ENCODE data around the gene CAMSAP3.

The CAMSAP3 gene

DNA sequence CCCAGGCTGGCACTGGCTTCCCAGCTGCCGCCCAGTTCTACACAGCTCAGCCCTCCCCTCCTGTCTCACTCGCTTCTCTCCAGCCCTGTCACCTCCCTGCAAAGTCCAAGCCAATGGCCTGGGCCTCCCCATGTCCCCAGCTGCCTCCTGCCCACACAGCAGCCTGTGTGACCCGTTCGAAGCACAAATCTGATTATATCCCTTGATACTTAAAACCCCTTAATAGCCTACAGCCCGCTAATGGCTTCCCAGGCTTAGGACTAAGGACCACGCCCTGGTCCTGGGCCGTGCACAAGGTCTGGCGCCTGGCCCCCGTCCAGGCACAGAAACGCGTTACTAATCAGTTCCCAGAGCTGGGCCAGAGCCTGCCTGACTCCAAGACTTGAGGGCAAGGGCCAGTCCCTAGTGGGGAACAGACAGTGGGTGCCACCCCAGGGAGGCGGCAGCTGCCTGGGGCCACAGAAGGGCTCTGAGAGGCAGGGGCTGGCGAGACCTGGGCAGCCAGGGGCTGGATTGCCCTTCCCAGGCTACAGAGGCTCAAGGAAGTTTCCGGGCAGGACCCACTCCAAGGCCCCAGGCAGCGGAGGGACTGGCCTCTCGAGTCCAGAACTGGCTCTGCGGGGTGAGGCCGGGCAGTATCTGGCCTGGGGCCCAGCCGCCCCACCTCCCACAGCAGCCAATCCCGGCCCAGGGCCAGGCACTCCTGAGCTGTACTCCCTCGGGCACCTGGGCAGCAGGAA is 23.3 kb downstream of the CAMSAP3 start:
- in situ Hi-C loops (cut with HindIII; ENCODE audit: low sequenced_read_pairs) = no loop called here
- TF ChIP-seq, protein P1, sequence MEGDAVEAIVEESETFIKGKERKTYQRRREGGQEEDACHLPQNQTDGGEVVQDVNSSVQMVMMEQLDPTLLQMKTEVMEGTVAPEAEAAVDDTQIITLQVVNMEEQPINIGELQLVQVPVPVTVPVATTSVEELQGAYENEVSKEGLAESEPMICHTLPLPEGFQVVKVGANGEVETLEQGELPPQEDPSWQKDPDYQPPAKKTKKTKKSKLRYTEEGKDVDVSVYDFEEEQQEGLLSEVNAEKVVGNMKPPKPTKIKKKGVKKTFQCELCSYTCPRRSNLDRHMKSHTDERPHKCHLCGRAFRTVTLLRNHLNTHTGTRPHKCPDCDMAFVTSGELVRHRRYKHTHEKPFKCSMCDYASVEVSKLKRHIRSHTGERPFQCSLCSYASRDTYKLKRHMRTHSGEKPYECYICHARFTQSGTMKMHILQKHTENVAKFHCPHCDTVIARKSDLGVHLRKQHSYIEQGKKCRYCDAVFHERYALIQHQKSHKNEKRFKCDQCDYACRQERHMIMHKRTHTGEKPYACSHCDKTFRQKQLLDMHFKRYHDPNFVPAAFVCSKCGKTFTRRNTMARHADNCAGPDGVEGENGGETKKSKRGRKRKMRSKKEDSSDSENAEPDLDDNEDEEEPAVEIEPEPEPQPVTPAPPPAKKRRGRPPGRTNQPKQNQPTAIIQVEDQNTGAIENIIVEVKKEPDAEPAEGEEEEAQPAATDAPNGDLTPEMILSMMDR (IDR thresholded peaks at IDR 0.05; ENCODE audit: low read depth, low read length, missing control alignments) = no peak
- H3K4me3 ChIP-seq (ENCODE audit: low read depth, low read length) = no peak overlapping the region
- DNase-seq (ENCODE audit: low read depth) = no peak

DNA sequence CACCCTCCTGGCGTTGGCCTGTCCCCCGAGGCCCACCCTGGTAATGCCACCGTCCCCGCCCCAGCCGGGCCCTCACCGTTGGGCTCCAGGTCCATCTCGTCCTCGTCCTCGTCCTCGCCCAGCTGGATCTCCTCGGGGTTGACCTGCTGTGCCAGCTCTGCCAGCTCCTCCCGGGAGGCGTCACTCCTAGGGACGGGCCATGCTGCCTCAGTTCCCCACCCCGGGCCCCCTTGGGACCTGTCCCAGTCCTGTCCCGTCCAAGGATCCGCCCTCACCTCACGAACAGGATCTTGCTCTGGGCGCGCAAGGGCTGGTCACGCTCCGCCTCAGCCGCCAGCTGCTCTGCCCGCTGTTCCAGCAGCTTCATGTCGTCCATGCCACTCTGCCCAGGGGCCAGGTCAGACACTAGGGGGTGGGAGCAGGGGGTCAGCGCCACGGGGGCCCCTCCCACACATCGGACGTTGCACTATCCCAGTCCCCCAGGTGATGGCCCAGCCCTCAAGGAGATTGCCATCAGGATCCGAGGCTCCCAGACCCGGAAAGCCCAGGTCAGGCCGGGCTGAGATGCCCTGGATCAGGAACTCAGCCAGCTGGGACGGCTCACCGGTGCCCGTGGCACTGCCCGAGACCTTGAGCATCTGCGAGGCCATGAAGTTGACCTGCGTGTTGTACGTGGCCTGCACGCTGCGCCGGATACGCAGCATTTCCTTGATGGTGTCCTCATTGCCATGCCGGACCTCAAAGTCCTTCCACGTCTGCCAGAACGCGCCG is 24.2 kb downstream of the CAMSAP3 start:
- in situ Hi-C loops (cut with HindIII; ENCODE audit: low sequenced_read_pairs) = no loop called here
- no peak for DNase-seq (ENCODE audit: low read depth)
- TF ChIP-seq, protein P1 (IDR thresholded peaks at IDR 0.05; ENCODE audit: low read depth, low read length, missing control alignments) = no peak
- H3K4me3 ChIP-seq (ENCODE audit: low read depth, low read length) = no peak overlapping the region

DNA sequence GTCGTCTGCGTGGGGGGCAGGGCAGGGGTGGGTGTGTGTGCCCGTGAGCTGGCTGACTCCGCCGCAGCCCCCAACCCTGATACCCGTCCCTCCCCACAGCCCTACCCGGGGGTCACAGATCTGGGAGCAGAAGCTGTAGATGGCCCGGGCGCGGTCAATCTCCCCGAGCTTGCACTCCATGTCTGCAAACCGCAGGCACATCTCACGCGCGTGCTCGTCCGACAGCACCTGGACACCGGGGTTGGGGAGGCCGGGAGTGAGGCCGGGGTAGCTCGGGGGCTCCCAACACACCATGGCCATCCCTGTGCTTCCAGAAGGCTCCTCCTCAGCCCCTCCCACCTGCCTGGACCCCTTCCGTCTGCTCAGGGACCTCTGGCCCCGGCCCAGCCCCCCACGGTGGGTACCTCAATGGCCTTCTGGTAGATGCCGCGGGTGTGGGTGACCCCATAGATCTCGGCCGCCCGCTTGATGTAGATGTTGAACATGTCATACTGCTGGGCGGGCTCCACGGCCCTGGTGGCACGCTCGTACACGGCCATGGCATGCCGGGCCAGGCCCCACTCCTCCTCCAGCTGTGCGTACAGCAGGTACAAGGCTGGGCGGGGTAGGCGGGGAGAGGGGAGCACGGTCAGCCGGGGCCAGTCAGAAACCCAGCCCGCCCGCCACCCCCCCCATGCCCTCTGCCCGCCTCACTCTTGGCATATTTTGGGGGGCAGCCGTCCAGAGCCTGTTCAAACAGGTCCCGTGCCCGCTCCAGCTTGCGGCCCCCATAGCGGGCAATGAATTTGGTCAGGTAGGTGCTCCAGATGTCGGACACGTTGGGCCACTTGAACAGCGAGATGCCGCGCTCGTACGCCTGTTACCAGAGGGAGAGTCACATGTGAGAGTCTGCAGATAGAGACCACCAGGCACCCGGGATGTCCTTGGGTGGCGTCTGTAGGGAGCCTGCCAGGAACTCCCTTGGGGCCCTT is 25.1 kb downstream of the CAMSAP3 start:
- TF ChIP-seq, protein P1 (IDR thresholded peaks at IDR 0.05; ENCODE audit: low read depth, low read length, missing control alignments) = no peak
- DNase-seq (ENCODE audit: low read depth) = no peak
- in situ Hi-C loops (cut with HindIII; ENCODE audit: low sequenced_read_pairs) = no loop called here
- no peak overlapping the region for H3K4me3 ChIP-seq (ENCODE audit: low read depth, low read length)

DNA sequence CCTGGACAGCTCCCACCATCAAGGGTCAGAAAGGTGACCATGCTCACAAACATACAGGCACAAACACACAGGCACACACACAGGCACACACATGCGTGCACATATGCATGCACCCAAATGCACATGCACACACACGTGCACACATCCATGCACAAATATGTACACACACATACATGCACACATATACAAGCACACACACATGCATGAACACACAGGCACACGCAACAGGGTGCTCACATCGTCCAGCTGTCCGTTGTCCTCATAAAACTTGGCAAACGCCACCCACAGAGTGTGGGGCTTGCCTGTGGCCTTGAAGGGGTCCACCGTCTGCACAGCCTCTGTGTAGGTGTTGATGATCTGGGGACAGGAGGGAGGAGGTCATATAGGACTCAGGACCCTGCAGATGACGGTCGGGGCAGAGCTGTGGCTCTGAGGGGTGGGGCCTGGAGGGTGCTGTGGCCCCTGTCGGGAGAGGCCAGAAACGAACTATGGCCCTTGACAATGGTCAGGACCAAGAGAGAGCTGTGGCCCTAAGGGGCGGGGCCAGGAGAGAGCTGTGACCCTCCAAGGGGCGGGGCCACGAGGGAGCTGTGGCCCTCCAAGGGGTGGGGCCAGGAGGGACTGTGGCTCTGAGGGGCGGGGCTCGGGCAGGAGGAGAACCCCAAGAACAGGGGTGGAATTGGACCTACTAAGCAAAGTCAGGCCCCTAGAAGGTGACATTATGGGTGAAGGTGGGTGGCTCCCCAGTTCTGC is 27.4 kb downstream of the CAMSAP3 start:
- in situ Hi-C loops (cut with HindIII; ENCODE audit: low sequenced_read_pairs) = no loop called here
- TF ChIP-seq, protein P1 (IDR thresholded peaks at IDR 0.05; ENCODE audit: low read depth, low read length, missing control alignments) = no peak
- DNase-seq (ENCODE audit: low read depth) = no peak
- no peak overlapping the region for H3K4me3 ChIP-seq (ENCODE audit: low read depth, low read length)

DNA sequence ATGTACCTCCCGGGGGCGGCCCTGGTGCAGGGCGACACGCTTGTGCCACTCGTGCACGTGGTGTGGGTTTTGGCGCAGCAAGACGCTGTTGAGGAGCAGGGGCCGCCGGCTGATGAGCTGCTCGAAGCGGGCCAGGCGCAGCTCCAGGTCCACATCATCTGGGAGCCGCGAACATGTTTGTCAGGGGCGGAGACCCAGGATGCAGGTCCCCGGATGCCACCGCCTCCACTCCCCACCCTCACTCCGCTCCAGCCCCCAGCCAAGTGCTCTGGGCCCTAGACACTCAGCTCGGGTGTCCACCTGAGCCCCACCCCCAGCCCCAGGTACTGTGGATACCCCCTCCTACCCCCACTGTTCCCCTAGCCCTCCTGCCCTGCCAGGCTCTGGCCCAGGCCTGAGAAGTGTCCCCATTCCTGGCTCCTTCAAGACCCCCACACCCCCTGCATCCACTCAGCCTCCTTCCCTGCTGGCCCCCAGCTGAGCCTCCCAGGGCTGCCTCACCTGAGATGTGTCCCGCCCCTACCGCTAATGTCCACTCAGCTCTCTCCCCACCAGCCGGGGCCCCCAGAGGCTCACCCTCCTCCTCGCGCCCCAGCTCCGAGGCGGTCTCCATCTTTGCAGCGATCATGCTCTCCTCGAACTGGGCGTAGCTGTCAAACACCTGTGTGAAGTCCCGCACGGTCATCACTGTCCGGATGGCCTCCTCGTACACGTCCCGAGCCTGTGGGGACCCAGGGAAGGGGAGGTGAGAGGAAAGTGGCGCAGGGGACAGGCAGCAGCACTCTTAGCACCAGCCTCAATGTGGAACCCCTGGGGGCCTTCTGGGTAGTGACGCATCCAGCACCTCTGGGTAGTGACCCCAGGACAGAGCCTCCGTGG is 28.3 kb downstream of the CAMSAP3 start:
- in situ Hi-C loops (cut with HindIII; ENCODE audit: low sequenced_read_pairs) = no loop called here
- H3K4me3 ChIP-seq (ENCODE audit: low read depth, low read length) = no peak overlapping the region
- TF ChIP-seq, protein P1 (IDR thresholded peaks at IDR 0.05; ENCODE audit: low read depth, low read length, missing control alignments) = no peak
- DNase-seq (ENCODE audit: low read depth) = no peak
